HepG2 (cell line): ENCODE results near the gene MAEA. TPM values are rescaled to one million over a fixed set of nuclear protein-coding genes. Genes with fewer than 3 reads are reported as not detected.

ENCODE experiments used
- ATAC-seq: fragments of 200-7000 bp; cut with Tn5 transposase; 3 replicates; pipeline ENCODE4 v1.9.1; 2020; ENCODE audit warnings: mild to moderate bottlenecking, moderate library complexity
- BruUV-seq: library from RNA; stranded (reverse); fragments of 400-500 nt; replicated peaks from 2 replicates; lab custom pipeline; 2021; lab: Mats Ljungman, UMichigan
- CTCF ChIA-PET: fragments of 300-600 bp; formaldehyde crosslinking; extraction: SDS; loops from one replicate; lab custom pipeline; 2021; ENCODE audit warnings: low total read pairs, inconsistent platforms, low intra/inter-chr PET ratio; lab: Yijun Ruan, JAX
- POLR2A ChIA-PET: fragments of 350-600 bp; sonication (Branson Sonifier 250); formaldehyde crosslinking; loops from one replicate; lab custom pipeline; 2020; ENCODE audit warnings: antibody characterized with exemption, inconsistent platforms; lab: Yijun Ruan, JAX
- DNase-seq: peaks from one replicate; pipeline ENCODE4 v3.0.0-alpha.2; 2015; ENCODE audit warnings: low spot score
- FAIRE-seq: peaks from 3 replicates; lab custom pipeline; 2011; peaks lifted over from hg19 to GRCh38; lab: Jason Lieb, UNC
- H2AFZ ChIP-seq: one replicate; pipeline ENCODE4 v1.6.1; 2011; ENCODE audit warnings: low read length, inconsistent platforms
- H3K27ac ChIP-seq: fragments of 300-600 bp; 3 replicates; pipeline ENCODE4 v1.8.0; 2011; ENCODE audit warnings: mixed run types, mild to moderate bottlenecking, mixed read lengths, low read length, inconsistent platforms; ENCODE audit not compliant: insufficient read depth; ENCODE audit errors: extremely low read length
- H3K27me3 ChIP-seq, 2 experiments: fragments of 200-600 bp in 1 of 2; 2 replicates in 1 of 2; 3 replicates in 1 of 2; pipeline versions ENCODE4 v1.6.0 to v1.8.0; 2011; ENCODE audit warnings: low read length in 2 of 2, mild to moderate bottlenecking in 2 of 2, moderate library complexity in 2 of 2, inconsistent platforms in 1 of 2; ENCODE audit not compliant: insufficient read depth in 2 of 2, control insufficient read depth in 1 of 2
- H3K36me3 ChIP-seq, 2 experiments: fragments of 200-600 bp in 1 of 2; replicated peaks in 1 of 2; 2 replicates in 1 of 2; 3 replicates in 1 of 2; pipeline versions ENCODE4 v1.5.1 to v1.8.0; 2011; ENCODE audit warnings: low read length in 2 of 2, inconsistent platforms in 1 of 2; ENCODE audit not compliant: insufficient read depth in 2 of 2, control insufficient read depth in 1 of 2
- H3K4me1 ChIP-seq: 2 replicates; pipeline ENCODE4 v1.5.1; 2012; ENCODE audit warnings: low read length, inconsistent platforms; ENCODE audit not compliant: insufficient read depth
- H3K4me2 ChIP-seq: 2 replicates; pipeline ENCODE4 v1.6.0; 2011; ENCODE audit warnings: low read depth, low read length, inconsistent platforms
- H3K4me3 ChIP-seq, 3 experiments: fragments of 200-600 bp in 1 of 3; sonication (generic), shearing (Covaris generic) in 1 of 3; replicated peaks in 1 of 3; 2 replicates each; pipeline ENCODE4 v1.5.1; 2011 to 2016; ENCODE audit warnings: low read length in 3 of 3, inconsistent platforms in 2 of 3, low read depth in 2 of 3, mild to moderate bottlenecking in 2 of 3, control low read depth in 1 of 3, mixed read lengths in 1 of 3; ENCODE audit not compliant: insufficient read depth in 1 of 3
- H3K79me2 ChIP-seq: one replicate; pipeline ENCODE4 v1.6.1; 2011; ENCODE audit warnings: low read length, inconsistent platforms; ENCODE audit not compliant: insufficient read depth
- H3K9ac ChIP-seq: 2 replicates; pipeline ENCODE4 v1.6.0; 2011; ENCODE audit warnings: mild to moderate bottlenecking, low read depth, low read length, inconsistent platforms; ENCODE audit not compliant: insufficient read depth
- H3K9me3 ChIP-seq: 2 replicates; pipeline ENCODE4 v1.5.1; 2012; ENCODE audit warnings: mild to moderate bottlenecking, low read length
- H4K20me1 ChIP-seq: 2 replicates; pipeline ENCODE4 v1.6.0; 2011; ENCODE audit warnings: inconsistent platforms, mild to moderate bottlenecking, low read length, moderate library complexity; ENCODE audit not compliant: insufficient read depth
- CHD4 ChIP-seq: fragments of 200-600 bp; sonication (generic); IDR thresholded peaks from 2 replicates; pipeline ENCODE4 v1.7.0; 2017; ENCODE audit warnings: mild to moderate bottlenecking, low read length, borderline replicate concordance
- KDM5B ChIP-seq: sonication (generic); formaldehyde crosslinking; IDR thresholded peaks from 2 replicates; pipeline ENCODE4 v1.4.0; 2020; ENCODE audit warnings: missing genetic modification reagents, mild to moderate bottlenecking, borderline replicate concordance
- LCORL ChIP-seq, 2 experiments: fragments of 450-650 bp in 1 of 2; sonication (generic) in 1 of 2; formaldehyde crosslinking in 1 of 2; IDR thresholded peaks; 2 replicates each; pipeline versions ENCODE4 v1.5.0 to v1.6.1; 2017 to 2020; ENCODE audit warnings: antibody characterized with exemption in 1 of 2, missing genetic modification reagents in 1 of 2
- MEF2D ChIP-seq: sonication (generic); formaldehyde crosslinking; IDR thresholded peaks from 2 replicates; pipeline ENCODE4 v1.5.1; 2020; ENCODE audit warnings: mild to moderate bottlenecking, missing genetic modification reagents
- NFYB ChIP-seq: sonication (generic); formaldehyde crosslinking; IDR thresholded peaks from 2 replicates; pipeline ENCODE4 v1.4.0; 2020; ENCODE audit warnings: missing genetic modification reagents
- ZNF263 ChIP-seq: sonication (generic); formaldehyde crosslinking; IDR thresholded peaks from 2 replicates; pipeline ENCODE4 v1.4.0; 2020; ENCODE audit warnings: missing genetic modification reagents
- ZNF747 ChIP-seq: sonication (generic); formaldehyde crosslinking; IDR thresholded peaks from 2 replicates; pipeline ENCODE4 v1.8.1; 2023; ENCODE audit warnings: missing genetic modification reagents, mild to moderate bottlenecking, borderline replicate concordance
- WGBS: methylation state at CpG from one replicate; pipeline ENCODE4 v1.1.6; 2017; ENCODE audit warnings: low lambda C conversion rate; 5-methylcytosine and 5-hydroxymethylcytosine counted together
- in situ Hi-C: cut with HindIII; loops from 2 replicates; pipeline ENCODE4 v1.10.0; 2017; ENCODE audit warnings: low pct_unique_long_range_greater_than_20kb; ENCODE audit not compliant: extremely low pct_ligation_motif_present
- intact Hi-C: fragments of 100-400 bp; cut with micrococcal nuclease; formaldehyde crosslinking; loops from one replicate; pipeline ENCODE4 v1.10.0; 2022; ENCODE audit not compliant: unreplicated experiment
- polyA plus RNA-seq, 8 experiments: library from polyadenylated mRNA; depleted of rRNA in 3 of 8; stranded (reverse) in 7 of 8; unstranded in 1 of 8; fragments of >200 nt; fragmentation: Illumina TruSeq in 4 of 8; extraction: Trizol in 4 of 8; gene quantifications; 2 replicates each; pipeline versions ENCODE4 v1.2.1 to v1.2.3, GENCODE V29; 2011 to 2016; ENCODE audit warnings: low read depth in 4 of 8, missing spikeins in 1 of 8, mixed read lengths in 1 of 8; ENCODE audit not compliant: insufficient read depth in 1 of 8
- total RNA-seq, 5 experiments: library from RNA; depleted of rRNA; stranded (reverse); fragments of >200 nt; fragmentation: Illumina TruSeq; extraction: Trizol; gene quantifications; 2 replicates each; pipeline ENCODE4 v1.2.3, GENCODE V29; 2016; ENCODE audit warnings: low read depth in 1 of 5
- TF ChIP-seq, protein P1 (sequence below): sonication (generic); formaldehyde crosslinking; IDR thresholded peaks from 2 replicates; pipeline ENCODE4 v1.4.0; 2020; ENCODE audit warnings: missing genetic modification reagents
- TF ChIP-seq, protein P2 (sequence below), 2 experiments: IDR thresholded peaks; 2 replicates each; pipeline ENCODE4 v1.6.1; 2011 to 2012; ENCODE audit warnings: low read length in 2 of 2, borderline replicate concordance in 1 of 2, low read depth in 1 of 2, mild to moderate bottlenecking in 1 of 2, moderate library complexity in 1 of 2

The MAEA gene
- total and polyA plus RNA-seq, 2 of the 13 experiments (the other 11 are each of a cell fraction or from before 2014, with no cell fraction given) = 52.0 to 57.1 TPM

DNA sequence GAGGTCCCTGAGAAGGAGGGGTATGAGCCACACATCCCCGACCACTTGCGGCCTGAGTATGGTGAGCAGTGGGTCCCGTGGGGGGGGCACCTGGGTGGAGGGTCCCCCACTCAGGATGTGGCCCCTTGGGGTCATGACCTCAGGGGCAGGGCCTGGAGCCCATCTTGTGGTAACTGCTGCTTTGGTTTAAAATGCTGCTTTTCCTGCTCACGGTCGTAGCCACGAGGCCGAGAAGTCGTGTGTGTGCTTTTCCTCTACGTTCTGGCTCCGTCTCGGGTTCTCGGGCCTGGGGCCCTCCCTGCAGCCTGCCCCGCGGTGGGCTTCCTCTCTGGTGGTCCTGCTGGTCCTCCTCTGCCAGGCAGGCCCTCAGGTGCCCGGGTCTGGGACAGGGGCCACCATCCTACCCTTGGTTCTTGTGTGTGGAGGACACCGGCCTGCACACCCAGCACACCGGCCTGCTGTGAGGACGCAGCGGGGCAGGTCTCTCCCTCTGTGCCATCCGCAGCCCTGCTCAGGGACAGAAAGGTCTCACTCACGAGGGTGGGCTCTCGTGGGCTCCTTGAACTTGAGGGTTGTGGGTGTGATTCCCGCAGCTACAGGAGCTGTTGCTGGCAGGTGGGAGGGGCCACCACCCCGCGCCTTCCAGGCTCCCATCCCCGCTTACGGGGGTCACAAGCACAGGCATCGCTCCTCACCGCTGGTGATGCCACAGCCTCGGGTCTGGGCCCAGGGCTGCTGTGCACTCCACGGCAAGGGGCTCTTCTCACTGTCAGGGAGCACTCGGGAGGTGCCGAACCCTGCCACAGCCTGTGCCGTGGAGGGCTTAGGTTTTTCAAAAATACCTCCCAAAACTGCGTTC lies 76.9 kb downstream of the MAEA start:
- H3K9me3 ChIP-seq = no peaks in the 10 kb centered on the region
- intact Hi-C loops = no loop called here
- ATAC-seq = no peak
- no peak overlapping the region for H2AFZ ChIP-seq
- DNase-seq = no peak
- no peak for FAIRE-seq
- BruUV-seq = no TSS peak
- H3K4me2 ChIP-seq = no peak overlapping the region
- no peaks in the 10 kb centered on the region for H3K27me3 ChIP-seq
- 0 out of 2 replicates have a peak, but pooled peaks cover 3% of the 10 kb centered on the region for H4K20me1 ChIP-seq
- H3K4me1 ChIP-seq = no peaks in the 10 kb centered on the region
- H3K79me2 ChIP-seq = no peaks in the 10 kb centered on the region
- POLR2A ChIA-PET = no interaction called here
- H3K9ac ChIP-seq = no peak overlapping the region
- TF ChIP-seq LCORL (IDR thresholded peaks at IDR 0.05) = no peak
- TF ChIP-seq LCORL (CRISPR knock-in tag; IDR thresholded peaks at IDR 0.05) = no peak
- no peak for TF ChIP-seq ZNF747 (CRISPR knock-in tag)
- TF ChIP-seq, protein P1, sequence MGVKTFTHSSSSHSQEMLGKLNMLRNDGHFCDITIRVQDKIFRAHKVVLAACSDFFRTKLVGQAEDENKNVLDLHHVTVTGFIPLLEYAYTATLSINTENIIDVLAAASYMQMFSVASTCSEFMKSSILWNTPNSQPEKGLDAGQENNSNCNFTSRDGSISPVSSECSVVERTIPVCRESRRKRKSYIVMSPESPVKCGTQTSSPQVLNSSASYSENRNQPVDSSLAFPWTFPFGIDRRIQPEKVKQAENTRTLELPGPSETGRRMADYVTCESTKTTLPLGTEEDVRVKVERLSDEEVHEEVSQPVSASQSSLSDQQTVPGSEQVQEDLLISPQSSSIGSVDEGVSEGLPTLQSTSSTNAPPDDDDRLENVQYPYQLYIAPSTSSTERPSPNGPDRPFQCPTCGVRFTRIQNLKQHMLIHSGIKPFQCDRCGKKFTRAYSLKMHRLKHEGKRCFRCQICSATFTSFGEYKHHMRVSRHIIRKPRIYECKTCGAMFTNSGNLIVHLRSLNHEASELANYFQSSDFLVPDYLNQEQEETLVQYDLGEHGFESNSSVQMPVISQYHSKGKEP (CRISPR knock-in tag) = no peak
- no peak for TF ChIP-seq ZNF263 (CRISPR knock-in tag)
- no peak for TF ChIP-seq KDM5B (CRISPR knock-in tag)
- TF ChIP-seq, protein P2, sequence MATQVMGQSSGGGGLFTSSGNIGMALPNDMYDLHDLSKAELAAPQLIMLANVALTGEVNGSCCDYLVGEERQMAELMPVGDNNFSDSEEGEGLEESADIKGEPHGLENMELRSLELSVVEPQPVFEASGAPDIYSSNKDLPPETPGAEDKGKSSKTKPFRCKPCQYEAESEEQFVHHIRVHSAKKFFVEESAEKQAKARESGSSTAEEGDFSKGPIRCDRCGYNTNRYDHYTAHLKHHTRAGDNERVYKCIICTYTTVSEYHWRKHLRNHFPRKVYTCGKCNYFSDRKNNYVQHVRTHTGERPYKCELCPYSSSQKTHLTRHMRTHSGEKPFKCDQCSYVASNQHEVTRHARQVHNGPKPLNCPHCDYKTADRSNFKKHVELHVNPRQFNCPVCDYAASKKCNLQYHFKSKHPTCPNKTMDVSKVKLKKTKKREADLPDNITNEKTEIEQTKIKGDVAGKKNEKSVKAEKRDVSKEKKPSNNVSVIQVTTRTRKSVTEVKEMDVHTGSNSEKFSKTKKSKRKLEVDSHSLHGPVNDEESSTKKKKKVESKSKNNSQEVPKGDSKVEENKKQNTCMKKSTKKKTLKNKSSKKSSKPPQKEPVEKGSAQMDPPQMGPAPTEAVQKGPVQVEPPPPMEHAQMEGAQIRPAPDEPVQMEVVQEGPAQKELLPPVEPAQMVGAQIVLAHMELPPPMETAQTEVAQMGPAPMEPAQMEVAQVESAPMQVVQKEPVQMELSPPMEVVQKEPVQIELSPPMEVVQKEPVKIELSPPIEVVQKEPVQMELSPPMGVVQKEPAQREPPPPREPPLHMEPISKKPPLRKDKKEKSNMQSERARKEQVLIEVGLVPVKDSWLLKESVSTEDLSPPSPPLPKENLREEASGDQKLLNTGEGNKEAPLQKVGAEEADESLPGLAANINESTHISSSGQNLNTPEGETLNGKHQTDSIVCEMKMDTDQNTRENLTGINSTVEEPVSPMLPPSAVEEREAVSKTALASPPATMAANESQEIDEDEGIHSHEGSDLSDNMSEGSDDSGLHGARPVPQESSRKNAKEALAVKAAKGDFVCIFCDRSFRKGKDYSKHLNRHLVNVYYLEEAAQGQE (IDR thresholded peaks at IDR 0.05; ENCODE audit: borderline replicate concordance in 1 of 2, low read depth in 1 of 2, low read length in 2 of 2) = no peak
- no peak for TF ChIP-seq MEF2D (CRISPR knock-in tag)
- no peak for TF ChIP-seq CHD4
- no peak for TF ChIP-seq NFYB
- TF ChIP-seq, all 625 proteins: peak for 0
- H3K4me3 ChIP-seq = no peak overlapping the region
- peaks cover 4 to 20% of the 10 kb centered on the region in 2 experiments; a peak in 2 of 5 replicates for H3K36me3 ChIP-seq
- H3K27ac ChIP-seq = no peak overlapping the region
- in situ Hi-C loops = no loop called here
- 97% methylated on average over 26 of the region's 35 CpGs for WGBS
- CTCF ChIA-PET = no interaction called here
